NCI-H82 treated with DMSO at 0.1 percent for 48 hours (cell line): ENCODE measurements around the gene LGALS8.

Experiments used
- DNase-seq: peaks from one replicate; lab custom pipeline; 2025; ENCODE audit not compliant: unreplicated experiment; lab: John Stamatoyannopoulos, UW

The LGALS8 gene

GRCh38 chr1:236508593-236509027 is 15.2 kb upstream of the LGALS8 start:
- no peak for DNase-seq

GRCh38 chr1:236509203-236509602 is 14.6 kb upstream of the LGALS8 start:
- no peak for DNase-seq

- DNase-seq, result no peak
These were observed 14.0 kb upstream of the LGALS8 start for GRCh38 chr1:236509647-236510401.

- DNase-seq, result no peak
These were observed 11.9 kb upstream of the LGALS8 start for GRCh38 chr1:236511735-236512418.

GRCh38 chr1:236514703-236515442 is 8.9 kb upstream of the LGALS8 start:
- no peak for DNase-seq

GRCh38 chr1:236515443-236515958 is 8.3 kb upstream of the LGALS8 start:
- no peak for DNase-seq

- DNase-seq, result no peak
These were observed 6.7 kb upstream of the LGALS8 start for GRCh38 chr1:236516929-236517704.

GRCh38 chr1:236518322-236518721 is 5.5 kb upstream of the LGALS8 start:
- no peak for DNase-seq

GRCh38 chr1:236520445-236521005 is 3.3 kb upstream of the LGALS8 start:
- DNase-seq, result no peak

GRCh38 chr1:236522937-236523703 is 662 bp upstream of the LGALS8 start:
- no peak for DNase-seq

GRCh38 chr1:236524142-236524894 is 536 bp downstream of the LGALS8 start:
- DNase-seq, result no peak

- DNase-seq, result no peak
These were observed 1.1 kb downstream of the LGALS8 start for GRCh38 chr1:236524895-236525184.

- DNase-seq, result no peak
These were observed 2.3 kb downstream of the LGALS8 start for GRCh38 chr1:236526079-236526478.

- no peak for DNase-seq
These were observed 6.5 kb downstream of the LGALS8 start for GRCh38 chr1:236530286-236530685.

GRCh38 chr1:236530959-236531358 is 7.2 kb downstream of the LGALS8 start:
- DNase-seq, result no peak

GRCh38 chr1:236532850-236533249 is 9.1 kb downstream of the LGALS8 start:
- no peak for DNase-seq

GRCh38 chr1:236534151-236534651 is 10.4 kb downstream of the LGALS8 start:
- no peak for DNase-seq

GRCh38 chr1:236535190-236535589 is 11.4 kb downstream of the LGALS8 start:
- DNase-seq, result no peak

- no peak for DNase-seq
These were observed 11.9 kb downstream of the LGALS8 start for GRCh38 chr1:236535662-236536161.
